CD14-positive monocyte (primary cell): ENCODE measurements around the gene CTCFL. TPM values are rescaled to one million over a fixed set of nuclear protein-coding genes. Genes with fewer than 3 reads are reported as not detected.

ENCODE experiments used
- DNase-seq, 3 donors: peaks; one replicate each; pipeline ENCODE4 v3.0.0-alpha.2; 2011 to 2022
- H2AFZ ChIP-seq: 2 replicates; pipeline ENCODE4 v1.6.0; 2012; ENCODE audit warnings: mild to moderate bottlenecking, low read depth, low read length, inconsistent platforms; ENCODE audit not compliant: insufficient read depth, poor library complexity, severe bottlenecking
- H3K27ac ChIP-seq, 2 donors: 1 replicate in 1 of 2; 2 replicates in 1 of 2; pipeline ENCODE4 v1.5.1; 2012 to 2013; ENCODE audit warnings: low read length in 2 of 2, control low read depth in 1 of 2, inconsistent platforms in 1 of 2, low read depth in 1 of 2, mild to moderate bottlenecking in 1 of 2
- H3K27me3 ChIP-seq, 2 donors: one replicate each; pipeline versions ENCODE4 v1.6.0 to v1.6.1; 2011 to 2013; ENCODE audit warnings: low read length in 2 of 2; ENCODE audit not compliant: control insufficient read depth in 2 of 2, insufficient read depth in 2 of 2
- H3K36me3 ChIP-seq, 2 donors: replicated peaks in 1 of 2; 1 replicate in 1 of 2; 2 replicates in 1 of 2; pipeline versions ENCODE4 v1.5.1 to v1.6.1; 2012 to 2013; ENCODE audit warnings: low read length in 2 of 2, control low read depth in 1 of 2, inconsistent platforms in 1 of 2, mild to moderate bottlenecking in 1 of 2; ENCODE audit not compliant: insufficient read depth in 2 of 2, control insufficient read depth in 1 of 2
- H3K4me1 ChIP-seq, 2 donors: 1 replicate in 1 of 2; 2 replicates in 1 of 2; pipeline versions ENCODE4 v1.5.1 to v1.6.1; 2012 to 2013; ENCODE audit warnings: low read length in 2 of 2, control low read depth in 1 of 2, inconsistent platforms in 1 of 2, mild to moderate bottlenecking in 1 of 2, moderate library complexity in 1 of 2; ENCODE audit not compliant: insufficient read depth in 2 of 2, control insufficient read depth in 1 of 2
- H3K4me2 ChIP-seq: replicated peaks from 2 replicates; pipeline ENCODE3; 2012; ENCODE audit warnings: low read length, moderate library complexity, mild to moderate bottlenecking; ENCODE audit not compliant: poor library complexity, severe bottlenecking; ENCODE audit errors: extremely low read depth
- H3K4me3 ChIP-seq, 3 experiments: fragments of 200-600 bp in 1 of 3; sonication (generic) in 1 of 3; replicated peaks in 1 of 3; 1 replicate in 2 of 3; 2 replicates in 1 of 3; pipeline ENCODE4 v1.5.1; 2011 to 2013; ENCODE audit warnings: low read length in 3 of 3, mild to moderate bottlenecking in 3 of 3, control low read depth in 2 of 3, low read depth in 2 of 3, inconsistent platforms in 1 of 3, moderate library complexity in 1 of 3
- H3K79me2 ChIP-seq: 2 replicates; pipeline ENCODE4 v1.6.0; 2012; ENCODE audit warnings: mild to moderate bottlenecking, control low read depth, inconsistent platforms, low read length, moderate library complexity; ENCODE audit not compliant: insufficient read depth
- H3K9ac ChIP-seq: 2 replicates; pipeline ENCODE4 v1.6.0; 2017; ENCODE audit warnings: low read length, mild to moderate bottlenecking; ENCODE audit not compliant: insufficient read depth, poor library complexity, severe bottlenecking
- H3K9me3 ChIP-seq, 2 donors: replicated peaks in 1 of 2; 1 replicate in 1 of 2; 2 replicates in 1 of 2; pipeline versions ENCODE4 v1.5.1 to v1.6.1; 2012 to 2013; ENCODE audit warnings: low read length in 2 of 2, control low read depth in 1 of 2; ENCODE audit not compliant: control insufficient read depth in 1 of 2, insufficient read depth in 1 of 2
- H4K20me1 ChIP-seq: 2 replicates; pipeline ENCODE4 v1.6.0; 2012; ENCODE audit warnings: mild to moderate bottlenecking, low read length, control low read depth, moderate library complexity; ENCODE audit not compliant: insufficient read depth
- H3K27ac Mint-ChIP-seq, 7 donors: one replicate each; pipeline ENCODE4 v1.8.0; 2020; ENCODE audit warnings: mild to moderate bottlenecking in 7 of 7, mixed read lengths in 7 of 7, moderate library complexity in 6 of 7, inconsistent platforms in 2 of 7
- H3K27me3 Mint-ChIP-seq, 3 donors: one replicate each; pipeline ENCODE4 v1.8.0; 2021 to 2022; ENCODE audit warnings: low read depth in 3 of 3, mild to moderate bottlenecking in 3 of 3, mixed read lengths in 3 of 3, moderate library complexity in 3 of 3, inconsistent platforms in 1 of 3
- H3K36me3 Mint-ChIP-seq, 2 donors: one replicate each; pipeline ENCODE4 v1.8.0; 2020; ENCODE audit warnings: mixed read lengths in 2 of 2, inconsistent platforms in 1 of 2, mild to moderate bottlenecking in 1 of 2
- H3K4me1 Mint-ChIP-seq: one replicate; pipeline ENCODE4 v1.8.0; 2020; ENCODE audit warnings: mild to moderate bottlenecking, mixed read lengths
- H3K4me3 Mint-ChIP-seq, 2 donors: one replicate each; pipeline ENCODE4 v1.8.0; 2020; ENCODE audit warnings: mild to moderate bottlenecking in 2 of 2, mixed read lengths in 2 of 2, moderate library complexity in 1 of 2
- H3K9me3 Mint-ChIP-seq, 7 donors: one replicate each; pipeline ENCODE4 v1.8.0; 2020 to 2022; ENCODE audit warnings: mixed read lengths in 7 of 7, mild to moderate bottlenecking in 6 of 7, moderate library complexity in 6 of 7, inconsistent platforms in 2 of 7
- CTCF ChIP-seq: fragments of 200-600 bp; IDR thresholded peaks from one replicate; pipeline ENCODE4 v1.8.0; 2022; ENCODE audit warnings: antibody characterized with exemption, mild to moderate bottlenecking
- WGBS: methylation state at CpG from one replicate; pipeline ENCODE4 v1.1.5; 2013; ENCODE audit warnings: missing lambda C conversion rate; ENCODE audit not compliant: insufficient coverage; 5-methylcytosine and 5-hydroxymethylcytosine counted together
- intact Hi-C, 2 donors: fragments of 100-400 bp; cut with micrococcal nuclease; formaldehyde crosslinking; loops; one replicate each; pipeline versions ENCODE4 v1.15.0 to v1.15.1; 2023
- polyA plus RNA-seq, 3 donors: library from polyadenylated mRNA; depleted of rRNA in 1 of 3; unstranded in 2 of 3; stranded (reverse) in 1 of 3; fragments of 300-500 nt in 2 of 3; fragments of >200 nt in 1 of 3; fragmentation: Illumina TruSeq in 2 of 3; gene quantifications; 1 replicate in 2 of 3; 2 replicates in 1 of 3; pipeline ENCODE4 v1.2.3, GENCODE V29; 2012 to 2021

CTCFL gene
- polyA plus RNA-seq, 3 donors: not detected

GRCh38 chr20:57498425-57499400, 26.2 kb downstream of the CTCFL start:
- H3K79me2 ChIP-seq: no peaks in the 10 kb centered on the region
- peaks cover 46 to 51% (median 46%) of the 10 kb centered on the region in 3 donors for H3K27me3 Mint-ChIP-seq
- peak; percentile 55 for TF ChIP-seq CTCF

GRCh38 chr20:57496592-57496991, 28.3 kb downstream of the CTCFL start:
- Histone ChIP-seq H2AFZ (no peak overlapping the region), H3K4me3 (no peak overlapping the region), H3K9ac (no peak overlapping the region), H3K4me1 (peaks cover 23% of the 10 kb centered on the region in 2 donors), H4K20me1 (no peaks in the 10 kb centered on the region), H3K9me3 (no peaks in the 10 kb centered on the region), H3K27me3 (peaks cover 22 to 40% of the 10 kb centered on the region in 2 donors), H3K27ac (no peak overlapping the region), H3K36me3 (no peaks in the 10 kb centered on the region), H3K79me2 (no peaks in the 10 kb centered on the region), H3K4me2 (no peak overlapping the region)
- H3K4me1 Mint-ChIP-seq: peaks cover 22% of the 10 kb centered on the region
- H3K4me3 Mint-ChIP-seq: peak overlapping the region in 1 of 2 donors; percentile 76
- TF ChIP-seq CTCF: no peak
- no peak for DNase-seq
- no peak overlapping the region for H3K27ac Mint-ChIP-seq
- WGBS: no CpG with 5 or more reads among the region's 4 CpGs
- peaks cover 35 to 49% (median 44%) of the 10 kb centered on the region in 3 donors for H3K27me3 Mint-ChIP-seq
- intact Hi-C loops: no loop called here
- peaks cover 0 to 3% (median 0%) of the 10 kb centered on the region in 7 donors for H3K9me3 Mint-ChIP-seq
- H3K36me3 Mint-ChIP-seq: peaks cover 3 to 9% of the 10 kb centered on the region in 2 donors

More at GRCh38 chr20:57498425-57499400, 26.2 kb downstream of the CTCFL start:
- peaks cover 0 to 5% (median 0%) of the 10 kb centered on the region in 7 donors for H3K9me3 Mint-ChIP-seq
- H3K9ac ChIP-seq: no peak overlapping the region
- H3K4me1 Mint-ChIP-seq: peaks cover 43% of the 10 kb centered on the region
- no peak overlapping the region for H2AFZ ChIP-seq
- no peaks in the 10 kb centered on the region for H3K36me3 ChIP-seq
- H3K27me3 ChIP-seq: peaks cover 22 to 44% of the 10 kb centered on the region in 2 donors
- peaks cover 43 to 44% of the 10 kb centered on the region in 2 donors for H3K4me1 ChIP-seq
- 25% methylated on average over 10 of the region's 20 CpGs for WGBS
- H4K20me1 ChIP-seq: no peaks in the 10 kb centered on the region
- no peak overlapping the region for H3K27ac ChIP-seq
- H3K27ac Mint-ChIP-seq: peak overlapping the region in 3 of 7 donors; percentile 1 to 65 (median 40)
- H3K4me3 ChIP-seq: peak overlapping the region in 1 of 3 experiments; percentile 55
- peak; percentile 38 to 73 (median 72) for DNase-seq
- peak overlapping the region; percentile 65 for H3K4me2 ChIP-seq
- H3K36me3 Mint-ChIP-seq: peaks cover 8 to 9% of the 10 kb centered on the region in 2 donors
- intact Hi-C loops: no loop called here
- H3K4me3 Mint-ChIP-seq: peak overlapping the region in 1 of 2 donors; percentile 82
- H3K9me3 ChIP-seq: no peaks in the 10 kb centered on the region
